GM12878 (cell line): ENCODE results near the gene UTF1. TPM values are rescaled to one million over a fixed set of nuclear protein-coding genes. Genes with fewer than 3 reads are reported as not detected.

Experiments
- ATAC-seq: fragments of 200-7000 bp; cut with Tn5 transposase; 3 replicates; pipeline ENCODE4 v1.9.1; 2020; ENCODE audit warnings: mild to moderate bottlenecking, moderate library complexity
- BruUV-seq: library from RNA; stranded (reverse); fragments of 400-500 nt; replicated peaks from 2 replicates; lab custom pipeline; 2021; lab: Mats Ljungman, UMichigan
- CTCF ChIA-PET: fragments of 300-600 bp; sonication (Branson Sonifier 250); formaldehyde crosslinking; extraction: SDS; loops from one replicate; lab custom pipeline; 2021; ENCODE audit warnings: inconsistent platforms; lab: Yijun Ruan, JAX
- POLR2A ChIA-PET: fragments of 350-600 bp; formaldehyde crosslinking; extraction: SDS; loops from one replicate; lab custom pipeline; 2021; ENCODE audit warnings: inconsistent platforms; lab: Charles Lee
- RAD21 ChIA-PET: fragments of 300-600 bp; sonication (Branson Sonifier 250); formaldehyde crosslinking; loops from one replicate; lab custom pipeline; 2023; ENCODE audit warnings: antibody characterized with exemption; ENCODE audit not compliant: unreplicated experiment; lab: Charles Lee
- SMC1A ChIA-PET: fragments of 300-600 bp; sonication (Branson Sonifier 250); formaldehyde crosslinking; loops from one replicate; lab custom pipeline; 2023; ENCODE audit not compliant: unreplicated experiment, uncharacterized antibody; lab: Charles Lee
- DNase-seq: peaks from one replicate; pipeline ENCODE4 v3.0.0-alpha.2; 2011; ENCODE audit warnings: low read depth, low spot score
- FAIRE-seq: peaks from 3 replicates; lab custom pipeline; 2011; peaks lifted over from hg19 to GRCh38; lab: Jason Lieb, UNC
- H2AFZ ChIP-seq: 2 replicates; pipeline ENCODE4 v1.6.0; 2011; ENCODE audit warnings: low read depth, low read length, control low read depth; ENCODE audit not compliant: control insufficient read depth
- H3K27ac ChIP-seq: 2 replicates; pipeline ENCODE4 v1.5.1; 2011; ENCODE audit warnings: control low read depth; ENCODE audit not compliant: control insufficient read depth, insufficient read depth
- H3K27me3 ChIP-seq, 2 experiments: replicated peaks in 1 of 2; 2 replicates each; pipeline versions ENCODE4 v1.6.0 to v1.6.1; 2011; ENCODE audit warnings: low read length in 1 of 2; ENCODE audit not compliant: control insufficient read depth in 2 of 2, insufficient read depth in 2 of 2
- H3K36me3 ChIP-seq, 2 experiments: 2 replicates each; pipeline ENCODE4 v1.5.1; 2011; ENCODE audit warnings: low read length in 1 of 2; ENCODE audit not compliant: control insufficient read depth in 2 of 2, insufficient read depth in 2 of 2
- H3K4me1 ChIP-seq: 2 replicates; pipeline ENCODE4 v1.6.1; 2011; ENCODE audit warnings: mild to moderate bottlenecking, low read length, moderate library complexity, mixed read lengths; ENCODE audit not compliant: control insufficient read depth, insufficient read depth
- H3K4me2 ChIP-seq: 2 replicates; pipeline ENCODE4 v1.6.0; 2011; ENCODE audit warnings: control low read depth; ENCODE audit not compliant: control insufficient read depth, insufficient read depth
- H3K4me3 ChIP-seq: fragments of 200-600 bp; sonication (generic); 2 replicates; pipeline ENCODE4 v1.5.1; 2016
- H3K79me2 ChIP-seq: 2 replicates; pipeline ENCODE4 v1.6.0; 2011; ENCODE audit warnings: low read length; ENCODE audit not compliant: control insufficient read depth, insufficient read depth
- H3K9ac ChIP-seq: 2 replicates; pipeline ENCODE4 v1.8.0; 2011; ENCODE audit warnings: low read length, control low read depth, mixed read lengths; ENCODE audit not compliant: control insufficient read depth, insufficient read depth
- H3K9me3 ChIP-seq: replicated peaks from 3 replicates; pipeline ENCODE4 v1.5.1; 2011; ENCODE audit warnings: mild to moderate bottlenecking, low read length; ENCODE audit not compliant: control insufficient read depth, insufficient read depth
- H4K20me1 ChIP-seq: 2 replicates; pipeline ENCODE4 v1.6.0; 2011; ENCODE audit not compliant: control insufficient read depth, insufficient read depth
- BHLHE40 ChIP-seq, 2 experiments: fragments of 450-650 bp in 1 of 2; IDR thresholded peaks; 2 replicates each; pipeline ENCODE4 v1.6.1; 2011 to 2017; ENCODE audit warnings: low read depth in 2 of 2, borderline replicate concordance in 1 of 2, improper control_type of control experiment in 1 of 2, low read length in 1 of 2, mild to moderate bottlenecking in 1 of 2
- CTCF ChIP-seq, 3 experiments: IDR thresholded peaks in 2 of 3; conservative IDR thresholded peaks in 1 of 3; 2 replicates each; pipeline ENCODE4 v1.5.1; 2011; ENCODE audit warnings: low read depth in 3 of 3, low read length in 3 of 3, mild to moderate bottlenecking in 3 of 3, control low read depth in 2 of 3, moderate library complexity in 2 of 3, inconsistent platforms in 1 of 3, mixed read lengths in 1 of 3; ENCODE audit not compliant: control insufficient read depth in 2 of 3, insufficient read depth in 1 of 3; ENCODE audit errors: extremely low read depth in 1 of 3
- IRF5 ChIP-seq: fragments of 450-650 bp; IDR thresholded peaks from 2 replicates; pipeline ENCODE4 v1.6.1; 2017; ENCODE audit warnings: borderline replicate concordance
- LARP7 ChIP-seq: fragments of 450-650 bp; IDR thresholded peaks from 2 replicates; pipeline ENCODE4 v1.6.1; 2017; ENCODE audit warnings: mild to moderate bottlenecking
- PBX3 ChIP-seq: IDR thresholded peaks from 2 replicates; pipeline ENCODE4 v1.6.1; 2011; ENCODE audit warnings: mild to moderate bottlenecking, low read depth, low read length, moderate library complexity; ENCODE audit not compliant: insufficient replicate concordance
- RFX5 ChIP-seq: IDR thresholded peaks from 2 replicates; pipeline ENCODE4 v1.6.1; 2011; ENCODE audit warnings: low read depth, low read length, improper control_type of control experiment
- SMARCA5 ChIP-seq: fragments of 450-650 bp; IDR thresholded peaks from 2 replicates; pipeline ENCODE4 v1.6.1; 2017; ENCODE audit warnings: mild to moderate bottlenecking
- TBL1XR1 ChIP-seq: IDR thresholded peaks from 2 replicates; pipeline ENCODE4 v1.6.1; 2012; ENCODE audit warnings: low read depth, low read length, improper control_type of control experiment
- WGBS: methylation state at CpG from one replicate; pipeline ENCODE4 v1.1.6; 2016; ENCODE audit warnings: low lambda C conversion rate; ENCODE audit not compliant: insufficient replicate concordance, insufficient coverage; ENCODE audit errors: missing lambda C conversion rate; 5-methylcytosine and 5-hydroxymethylcytosine counted together
- in situ Hi-C: fragments of 300-500 bp; cut with MboI; formaldehyde crosslinking; loops from 9 replicates; pipeline ENCODE4 v1.14.3; 2018; ENCODE audit warnings: mixed read lengths
- intact Hi-C: fragments of 100-400 bp; cut with micrococcal nuclease; formaldehyde crosslinking; loops from one replicate; pipeline ENCODE4 v1.14.2; 2022; ENCODE audit not compliant: unreplicated experiment
- polyA plus RNA-seq, 11 experiments: library from polyadenylated mRNA; depleted of rRNA in 4 of 11; unstranded in 6 of 11; stranded (reverse) in 5 of 11; fragments of >200 nt; fragmentation: Nextera tagmentation in 4 of 11; fragmentation: Illumina TruSeq in 1 of 11; extraction: Ambion mirVana in 4 of 11; extraction: Trizol in 1 of 11; gene quantifications; 1 replicate in 1 of 11; 2 replicates in 10 of 11; pipeline versions ENCODE4 v1.2.1 to v1.2.3, GENCODE V29; 2011 to 2016; ENCODE audit warnings: inconsistent platforms in 2 of 11, missing spikeins in 2 of 11, low read depth in 1 of 11
- total RNA-seq, 4 experiments: library from RNA; depleted of rRNA in 3 of 4; stranded (reverse); fragments of >200 nt in 3 of 4; fragmentation: Illumina TruSeq in 1 of 4; extraction: Trizol in 1 of 4; gene quantifications; 2 replicates each; pipeline versions ENCODE4 v1.2.1 to v1.2.3, GENCODE V29; 2013 to 2021
- TF ChIP-seq, protein P1 (sequence below): IDR thresholded peaks from 2 replicates; pipeline ENCODE4 v1.6.1; 2012; ENCODE audit warnings: improper control_type of control experiment, low read depth, low read length; ENCODE audit not compliant: insufficient replicate concordance
- TF ChIP-seq, protein P2 (sequence below): fragments of 450-650 bp; IDR thresholded peaks from 2 replicates; pipeline ENCODE4 v1.6.1; 2018; ENCODE audit warnings: borderline replicate concordance, mild to moderate bottlenecking; ENCODE audit not compliant: partially characterized antibody

The UTF1 gene
- total and polyA plus RNA-seq, 10 of the 15 experiments (the other 5 are each of a cell fraction or from before 2014, with no cell fraction given) = not detected

- TF ChIP-seq CTCF (IDR thresholded peaks at IDR 0.05 in 2 of 3, conservative IDR thresholded peaks at IDR 0.05 in 1 of 3; ENCODE audit: control insufficient read depth in 2 of 3, extremely low read depth in 1 of 3, insufficient read depth in 1 of 3, low read depth in 3 of 3, low read length in 3 of 3) = no peak
- no peak for TF ChIP-seq TBL1XR1
- no peak for TF ChIP-seq LARP7
- TF ChIP-seq PBX3 = no peak
Measured at GRCh38 chr10:133208466-133208865, 21.6 kb upstream of the UTF1 start (continued).

- H3K36me3 ChIP-seq = no peaks in the 10 kb centered on the region
- no peak overlapping the region for H3K4me3 ChIP-seq
- H3K9me3 ChIP-seq = no peaks in the 10 kb centered on the region
- 86% methylated on average over 14 of the region's 14 CpGs for WGBS
- H4K20me1 ChIP-seq = no peaks in the 10 kb centered on the region
- in situ Hi-C loops = no loop called here
- intact Hi-C loops = no loop called here
- H3K4me2 ChIP-seq = no peak overlapping the region
- no TSS peak for BruUV-seq
- RAD21 ChIA-PET = no interaction called here
- no peak for DNase-seq
- POLR2A ChIA-PET = no interaction called here
- no peak overlapping the region for H3K27ac ChIP-seq
- no peak for FAIRE-seq
- H3K9ac ChIP-seq = no peak overlapping the region
- ATAC-seq = no peak
- CTCF ChIA-PET = no interaction called here
- no peaks in the 10 kb centered on the region for H3K27me3 ChIP-seq
- H2AFZ ChIP-seq = no peak overlapping the region
- no peaks in the 10 kb centered on the region for H3K4me1 ChIP-seq
- no peaks in the 10 kb centered on the region for H3K79me2 ChIP-seq
- SMC1A ChIA-PET = no interaction called here
- TF ChIP-seq, protein P1, sequence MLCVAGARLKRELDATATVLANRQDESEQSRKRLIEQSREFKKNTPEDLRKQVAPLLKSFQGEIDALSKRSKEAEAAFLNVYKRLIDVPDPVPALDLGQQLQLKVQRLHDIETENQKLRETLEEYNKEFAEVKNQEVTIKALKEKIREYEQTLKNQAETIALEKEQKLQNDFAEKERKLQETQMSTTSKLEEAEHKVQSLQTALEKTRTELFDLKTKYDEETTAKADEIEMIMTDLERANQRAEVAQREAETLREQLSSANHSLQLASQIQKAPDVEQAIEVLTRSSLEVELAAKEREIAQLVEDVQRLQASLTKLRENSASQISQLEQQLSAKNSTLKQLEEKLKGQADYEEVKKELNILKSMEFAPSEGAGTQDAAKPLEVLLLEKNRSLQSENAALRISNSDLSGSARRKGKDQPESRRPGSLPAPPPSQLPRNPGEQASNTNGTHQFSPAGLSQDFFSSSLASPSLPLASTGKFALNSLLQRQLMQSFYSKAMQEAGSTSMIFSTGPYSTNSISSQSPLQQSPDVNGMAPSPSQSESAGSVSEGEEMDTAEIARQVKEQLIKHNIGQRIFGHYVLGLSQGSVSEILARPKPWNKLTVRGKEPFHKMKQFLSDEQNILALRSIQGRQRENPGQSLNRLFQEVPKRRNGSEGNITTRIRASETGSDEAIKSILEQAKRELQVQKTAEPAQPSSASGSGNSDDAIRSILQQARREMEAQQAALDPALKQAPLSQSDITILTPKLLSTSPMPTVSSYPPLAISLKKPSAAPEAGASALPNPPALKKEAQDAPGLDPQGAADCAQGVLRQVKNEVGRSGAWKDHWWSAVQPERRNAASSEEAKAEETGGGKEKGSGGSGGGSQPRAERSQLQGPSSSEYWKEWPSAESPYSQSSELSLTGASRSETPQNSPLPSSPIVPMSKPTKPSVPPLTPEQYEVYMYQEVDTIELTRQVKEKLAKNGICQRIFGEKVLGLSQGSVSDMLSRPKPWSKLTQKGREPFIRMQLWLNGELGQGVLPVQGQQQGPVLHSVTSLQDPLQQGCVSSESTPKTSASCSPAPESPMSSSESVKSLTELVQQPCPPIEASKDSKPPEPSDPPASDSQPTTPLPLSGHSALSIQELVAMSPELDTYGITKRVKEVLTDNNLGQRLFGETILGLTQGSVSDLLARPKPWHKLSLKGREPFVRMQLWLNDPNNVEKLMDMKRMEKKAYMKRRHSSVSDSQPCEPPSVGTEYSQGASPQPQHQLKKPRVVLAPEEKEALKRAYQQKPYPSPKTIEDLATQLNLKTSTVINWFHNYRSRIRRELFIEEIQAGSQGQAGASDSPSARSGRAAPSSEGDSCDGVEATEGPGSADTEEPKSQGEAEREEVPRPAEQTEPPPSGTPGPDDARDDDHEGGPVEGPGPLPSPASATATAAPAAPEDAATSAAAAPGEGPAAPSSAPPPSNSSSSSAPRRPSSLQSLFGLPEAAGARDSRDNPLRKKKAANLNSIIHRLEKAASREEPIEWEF = no peak
- TF ChIP-seq, protein P2, sequence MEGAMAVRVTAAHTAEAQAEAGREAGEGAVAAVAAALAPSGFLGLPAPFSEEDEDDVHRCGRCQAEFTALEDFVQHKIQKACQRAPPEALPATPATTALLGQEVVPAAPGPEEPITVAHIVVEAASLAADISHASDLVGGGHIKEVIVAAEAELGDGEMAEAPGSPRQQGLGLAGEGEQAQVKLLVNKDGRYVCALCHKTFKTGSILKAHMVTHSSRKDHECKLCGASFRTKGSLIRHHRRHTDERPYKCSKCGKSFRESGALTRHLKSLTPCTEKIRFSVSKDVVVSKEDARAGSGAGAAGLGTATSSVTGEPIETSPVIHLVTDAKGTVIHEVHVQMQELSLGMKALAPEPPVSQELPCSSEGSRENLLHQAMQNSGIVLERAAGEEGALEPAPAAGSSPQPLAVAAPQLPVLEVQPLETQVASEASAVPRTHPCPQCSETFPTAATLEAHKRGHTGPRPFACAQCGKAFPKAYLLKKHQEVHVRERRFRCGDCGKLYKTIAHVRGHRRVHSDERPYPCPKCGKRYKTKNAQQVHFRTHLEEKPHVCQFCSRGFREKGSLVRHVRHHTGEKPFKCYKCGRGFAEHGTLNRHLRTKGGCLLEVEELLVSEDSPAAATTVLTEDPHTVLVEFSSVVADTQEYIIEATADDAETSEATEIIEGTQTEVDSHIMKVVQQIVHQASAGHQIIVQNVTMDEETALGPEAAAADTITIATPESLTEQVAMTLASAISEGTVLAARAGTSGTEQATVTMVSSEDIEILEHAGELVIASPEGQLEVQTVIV = no peak
- TF ChIP-seq SMARCA5 (no peak), RFX5 (no peak), BHLHE40 (IDR thresholded peaks at IDR 0.05; ENCODE audit: borderline replicate concordance in 1 of 2, low read depth in 2 of 2, low read length in 1 of 2) (no peak), IRF5 (no peak)
Measured at GRCh38 chr10:133209117-133209516, 20.9 kb upstream of the UTF1 start.
